ENCODE results near the gene TOMM34. TPM values are rescaled to one million over a fixed set of nuclear protein-coding genes. Genes with fewer than 3 reads are reported as not detected.

TOMM34 gene
- polyA plus RNA-seq, 3 donors: 6.4 to 9.1 (median 7.7) TPM

GRCh38 chr20:44988631-44989171 lies 28.5 kb upstream of the TOMM34 start:
- Mint-ChIP-seq H3K9me3 (peaks cover 0 to 2% (median 0%) of the 10 kb centered on the region in 7 donors), H3K4me1 (peaks cover 58% of the 10 kb centered on the region), H3K36me3 (peaks cover 39 to 59% of the 10 kb centered on the region in 2 donors), H3K27ac (peak overlapping the region in 4 of 7 donors; percentile 3 to 39 (median 28)), H3K27me3 (ENCODE audit: low read depth in 3 of 3) (peaks cover 0 to 1% (median 0%) of the 10 kb centered on the region in 3 donors), H3K4me3 (no peak overlapping the region)
- Histone ChIP-seq H3K9ac (ENCODE audit: insufficient read depth, low read length, poor library complexity, severe bottlenecking) (no peak overlapping the region), H3K36me3 (replicated peaks in 1 of 2; ENCODE audit: control insufficient read depth in 1 of 2, insufficient read depth in 2 of 2, low read length in 2 of 2) (peaks cover 40 to 59% of the 10 kb centered on the region in 2 donors), H3K4me3 (replicated peaks in 1 of 3; ENCODE audit: low read depth in 2 of 3, low read length in 3 of 3) (no peak overlapping the region), H3K4me2 (replicated peaks; ENCODE audit: extremely low read depth, low read length, poor library complexity, severe bottlenecking) (no peak overlapping the region), H2AFZ (ENCODE audit: insufficient read depth, low read depth, low read length, poor library complexity, severe bottlenecking) (no peak overlapping the region), H3K27me3 (ENCODE audit: control insufficient read depth in 2 of 2, insufficient read depth in 2 of 2, low read length in 2 of 2) (no peaks in the 10 kb centered on the region), H3K27ac (ENCODE audit: low read depth in 1 of 2, low read length in 2 of 2) (no peak overlapping the region), H3K4me1 (ENCODE audit: control insufficient read depth in 1 of 2, insufficient read depth in 2 of 2, low read length in 2 of 2) (peaks cover 47 to 61% of the 10 kb centered on the region in 2 donors), H3K9me3 (replicated peaks in 1 of 2; ENCODE audit: control insufficient read depth in 1 of 2, insufficient read depth in 1 of 2, low read length in 2 of 2) (no peaks in the 10 kb centered on the region), H3K79me2 (ENCODE audit: insufficient read depth, low read length) (peaks cover 93% of the 10 kb centered on the region), H4K20me1 (ENCODE audit: insufficient read depth, low read length) (peaks cover 31% of the 10 kb centered on the region)
- no peak for TF ChIP-seq CTCF (IDR thresholded peaks at IDR 0.05)
- WGBS (ENCODE audit: insufficient coverage): no CpG with 5 or more reads among the region's 1 CpG
- DNase-seq: no peak
- intact Hi-C loops (cut with micrococcal nuclease): no loop called here

- peak overlapping the region in 1 of 2 donors; percentile 23 for H3K27ac ChIP-seq (ENCODE audit: low read depth in 1 of 2, low read length in 2 of 2)
- peaks cover 89% of the 10 kb centered on the region for H3K79me2 ChIP-seq (ENCODE audit: insufficient read depth, low read length)
- H3K27ac Mint-ChIP-seq: peak overlapping the region; percentile 48 to 84 (median 66)
- H3K4me2 ChIP-seq (replicated peaks; ENCODE audit: extremely low read depth, low read length, poor library complexity, severe bottlenecking): no peak overlapping the region
- H3K4me3 Mint-ChIP-seq: no peak overlapping the region
- 98% methylated on average over 6 of the region's 7 CpGs for WGBS (ENCODE audit: insufficient coverage)
- peaks cover 0 to 3% (median 1%) of the 10 kb centered on the region in 3 donors for H3K27me3 Mint-ChIP-seq (ENCODE audit: low read depth in 3 of 3)
- no peak overlapping the region for H3K9ac ChIP-seq (ENCODE audit: insufficient read depth, low read length, poor library complexity, severe bottlenecking)
- peaks cover 59 to 75% of the 10 kb centered on the region in 2 donors for H3K36me3 Mint-ChIP-seq
- DNase-seq: no peak
- H3K4me1 ChIP-seq (ENCODE audit: control insufficient read depth in 1 of 2, insufficient read depth in 2 of 2, low read length in 2 of 2): peaks cover 34 to 47% of the 10 kb centered on the region in 2 donors
- peaks cover 26% of the 10 kb centered on the region for H4K20me1 ChIP-seq (ENCODE audit: insufficient read depth, low read length)
- H3K9me3 Mint-ChIP-seq: peaks cover 0 to under 1% (median 0%) of the 10 kb centered on the region in 7 donors
- H3K9me3 ChIP-seq (replicated peaks in 1 of 2; ENCODE audit: control insufficient read depth in 1 of 2, insufficient read depth in 1 of 2, low read length in 2 of 2): no peaks in the 10 kb centered on the region
- H3K4me1 Mint-ChIP-seq: peaks cover 41% of the 10 kb centered on the region
- no peaks in the 10 kb centered on the region for H3K27me3 ChIP-seq (ENCODE audit: control insufficient read depth in 2 of 2, insufficient read depth in 2 of 2, low read length in 2 of 2)
- no peak for TF ChIP-seq CTCF (IDR thresholded peaks at IDR 0.05)
- H3K4me3 ChIP-seq (replicated peaks in 1 of 3; ENCODE audit: low read depth in 2 of 3, low read length in 3 of 3): no peak overlapping the region
- H2AFZ ChIP-seq (ENCODE audit: insufficient read depth, low read depth, low read length, poor library complexity, severe bottlenecking): no peak overlapping the region
- H3K36me3 ChIP-seq (replicated peaks in 1 of 2; ENCODE audit: control insufficient read depth in 1 of 2, insufficient read depth in 2 of 2, low read length in 2 of 2): peaks cover 66 to 83% of the 10 kb centered on the region in 2 donors
- intact Hi-C loops (cut with micrococcal nuclease): no loop called here
Measured at GRCh38 chr20:44983093-44983674, 23.0 kb upstream of the TOMM34 start.

Measured in CD14-positive monocyte (primary cell).